ENCODE data around the gene MED15.

DNA sequence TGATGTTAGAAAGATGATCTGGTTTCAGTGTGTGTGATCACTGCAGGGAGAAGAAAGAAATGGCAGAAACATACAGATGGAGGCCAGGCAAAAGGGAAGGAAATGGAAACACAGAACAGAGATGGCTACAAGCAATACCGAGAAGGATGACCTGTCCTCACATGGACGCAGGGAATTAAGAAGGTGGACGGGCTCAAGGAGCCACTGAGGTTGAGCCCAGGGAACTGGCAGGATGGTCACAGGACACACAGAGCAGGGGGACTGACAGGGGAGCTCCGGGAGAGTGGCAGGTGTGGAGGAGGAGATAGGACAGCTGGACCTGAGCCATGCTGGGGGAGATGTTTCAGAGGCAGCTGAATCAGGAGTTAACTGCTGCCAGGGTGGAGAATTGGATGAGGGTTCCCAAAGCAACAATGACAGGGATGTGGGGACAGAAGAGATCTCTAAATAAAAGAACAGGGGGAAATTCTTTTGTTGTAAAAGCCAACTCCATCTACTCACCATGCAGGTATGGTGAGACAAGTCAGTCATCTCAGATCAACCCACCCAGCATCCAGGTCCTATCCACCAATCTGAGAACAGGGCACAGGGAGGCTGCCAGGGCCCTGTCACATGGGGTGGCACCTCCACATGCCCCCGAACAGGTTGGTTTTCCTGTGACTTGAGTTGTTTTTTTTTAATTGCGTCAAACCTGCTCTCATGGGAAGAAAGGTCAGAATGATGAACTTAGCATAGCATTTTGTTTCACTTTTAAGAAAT lies 38.1 kb upstream of the MED15 start:
- TF ChIP-seq, protein P1, sequence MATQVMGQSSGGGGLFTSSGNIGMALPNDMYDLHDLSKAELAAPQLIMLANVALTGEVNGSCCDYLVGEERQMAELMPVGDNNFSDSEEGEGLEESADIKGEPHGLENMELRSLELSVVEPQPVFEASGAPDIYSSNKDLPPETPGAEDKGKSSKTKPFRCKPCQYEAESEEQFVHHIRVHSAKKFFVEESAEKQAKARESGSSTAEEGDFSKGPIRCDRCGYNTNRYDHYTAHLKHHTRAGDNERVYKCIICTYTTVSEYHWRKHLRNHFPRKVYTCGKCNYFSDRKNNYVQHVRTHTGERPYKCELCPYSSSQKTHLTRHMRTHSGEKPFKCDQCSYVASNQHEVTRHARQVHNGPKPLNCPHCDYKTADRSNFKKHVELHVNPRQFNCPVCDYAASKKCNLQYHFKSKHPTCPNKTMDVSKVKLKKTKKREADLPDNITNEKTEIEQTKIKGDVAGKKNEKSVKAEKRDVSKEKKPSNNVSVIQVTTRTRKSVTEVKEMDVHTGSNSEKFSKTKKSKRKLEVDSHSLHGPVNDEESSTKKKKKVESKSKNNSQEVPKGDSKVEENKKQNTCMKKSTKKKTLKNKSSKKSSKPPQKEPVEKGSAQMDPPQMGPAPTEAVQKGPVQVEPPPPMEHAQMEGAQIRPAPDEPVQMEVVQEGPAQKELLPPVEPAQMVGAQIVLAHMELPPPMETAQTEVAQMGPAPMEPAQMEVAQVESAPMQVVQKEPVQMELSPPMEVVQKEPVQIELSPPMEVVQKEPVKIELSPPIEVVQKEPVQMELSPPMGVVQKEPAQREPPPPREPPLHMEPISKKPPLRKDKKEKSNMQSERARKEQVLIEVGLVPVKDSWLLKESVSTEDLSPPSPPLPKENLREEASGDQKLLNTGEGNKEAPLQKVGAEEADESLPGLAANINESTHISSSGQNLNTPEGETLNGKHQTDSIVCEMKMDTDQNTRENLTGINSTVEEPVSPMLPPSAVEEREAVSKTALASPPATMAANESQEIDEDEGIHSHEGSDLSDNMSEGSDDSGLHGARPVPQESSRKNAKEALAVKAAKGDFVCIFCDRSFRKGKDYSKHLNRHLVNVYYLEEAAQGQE (IDR thresholded peaks at IDR 0.05), result no peak
- TF ChIP-seq, protein P2, sequence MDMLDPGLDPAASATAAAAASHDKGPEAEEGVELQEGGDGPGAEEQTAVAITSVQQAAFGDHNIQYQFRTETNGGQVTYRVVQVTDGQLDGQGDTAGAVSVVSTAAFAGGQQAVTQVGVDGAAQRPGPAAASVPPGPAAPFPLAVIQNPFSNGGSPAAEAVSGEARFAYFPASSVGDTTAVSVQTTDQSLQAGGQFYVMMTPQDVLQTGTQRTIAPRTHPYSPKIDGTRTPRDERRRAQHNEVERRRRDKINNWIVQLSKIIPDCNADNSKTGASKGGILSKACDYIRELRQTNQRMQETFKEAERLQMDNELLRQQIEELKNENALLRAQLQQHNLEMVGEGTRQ (IDR thresholded peaks at IDR 0.05), result no peak
- TF ChIP-seq, protein P3, sequence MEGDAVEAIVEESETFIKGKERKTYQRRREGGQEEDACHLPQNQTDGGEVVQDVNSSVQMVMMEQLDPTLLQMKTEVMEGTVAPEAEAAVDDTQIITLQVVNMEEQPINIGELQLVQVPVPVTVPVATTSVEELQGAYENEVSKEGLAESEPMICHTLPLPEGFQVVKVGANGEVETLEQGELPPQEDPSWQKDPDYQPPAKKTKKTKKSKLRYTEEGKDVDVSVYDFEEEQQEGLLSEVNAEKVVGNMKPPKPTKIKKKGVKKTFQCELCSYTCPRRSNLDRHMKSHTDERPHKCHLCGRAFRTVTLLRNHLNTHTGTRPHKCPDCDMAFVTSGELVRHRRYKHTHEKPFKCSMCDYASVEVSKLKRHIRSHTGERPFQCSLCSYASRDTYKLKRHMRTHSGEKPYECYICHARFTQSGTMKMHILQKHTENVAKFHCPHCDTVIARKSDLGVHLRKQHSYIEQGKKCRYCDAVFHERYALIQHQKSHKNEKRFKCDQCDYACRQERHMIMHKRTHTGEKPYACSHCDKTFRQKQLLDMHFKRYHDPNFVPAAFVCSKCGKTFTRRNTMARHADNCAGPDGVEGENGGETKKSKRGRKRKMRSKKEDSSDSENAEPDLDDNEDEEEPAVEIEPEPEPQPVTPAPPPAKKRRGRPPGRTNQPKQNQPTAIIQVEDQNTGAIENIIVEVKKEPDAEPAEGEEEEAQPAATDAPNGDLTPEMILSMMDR (IDR thresholded peaks at IDR 0.05), result no peak

All from A549 (cell line).